GM08714 (cell line): ENCODE data around the gene ZP2.

Source experiments
- H3K4me3 ChIP-seq: fragments of 200-500 bp; sonication (Bioruptor generic); 2 replicates; pipeline ENCODE4 v1.5.1; 2014; ENCODE audit warnings: mild to moderate bottlenecking, low read length, inconsistent platforms
- ZNF274 ChIP-seq: IDR thresholded peaks from 2 replicates; pipeline ENCODE4 v1.6.1; 2012; ENCODE audit warnings: mild to moderate bottlenecking, low read depth, low read length

ZP2 gene

DNA sequence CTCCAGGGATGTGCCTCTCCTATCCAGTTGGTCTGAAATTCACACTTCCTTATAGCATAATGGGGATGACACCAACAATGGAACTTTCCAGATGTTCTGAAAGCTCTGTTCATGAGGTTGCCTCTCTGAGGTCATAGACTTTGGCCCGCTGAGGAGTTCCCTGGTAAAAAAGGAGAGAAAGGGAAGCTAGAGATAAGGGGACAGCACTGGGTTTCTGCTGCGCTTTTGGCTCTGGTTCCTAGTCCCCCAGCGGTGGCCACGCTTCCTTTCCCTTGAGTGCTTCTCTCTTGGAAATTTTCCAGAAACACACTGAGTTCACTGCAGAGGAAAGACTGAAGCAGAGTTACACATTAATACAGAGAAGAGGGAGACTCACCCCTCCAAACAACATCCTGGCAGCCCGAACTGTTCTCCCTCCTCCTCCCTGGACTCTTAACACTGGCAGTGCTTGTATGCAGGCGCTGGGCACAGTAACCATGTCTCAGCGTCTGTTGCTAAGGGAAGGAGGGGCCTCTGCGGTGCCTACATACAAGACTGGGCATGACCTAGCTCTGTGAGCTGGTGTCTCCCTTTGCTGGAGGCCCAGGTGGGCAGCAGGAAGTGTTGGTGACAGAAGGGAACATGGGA is 60.9 kb downstream of the ZP2 start, which contains the start of gene DNAH3:
DNAH3 (minus strand) TSS at position 472 of the 627 bp plus-strand sequence. CDS start 527 bp downstream, outside the sequence.
- no peak for TF ChIP-seq ZNF274
- no peak within 1 kb of the TSS for H3K4me3 ChIP-seq
